WTC11 (cell line): Measurements from ENCODE around the gene PTCHD4.

Source experiments
- FOXJ3 ChIP-seq: sonication (generic); formaldehyde crosslinking; IDR thresholded peaks from 2 replicates; pipeline ENCODE4 v1.9.0; 2021; ENCODE audit warnings: missing genetic modification reagents, mild to moderate bottlenecking, borderline replicate concordance
- TCF7 ChIP-seq: sonication (generic); formaldehyde crosslinking; IDR thresholded peaks from 2 replicates; pipeline ENCODE4 v1.8.0; 2022; ENCODE audit warnings: mild to moderate bottlenecking, low read depth, missing genetic modification reagents, moderate library complexity
- ZBTB21 ChIP-seq: sonication (generic); formaldehyde crosslinking; IDR thresholded peaks from 2 replicates; pipeline ENCODE4 v1.8.1; 2023; ENCODE audit warnings: mild to moderate bottlenecking, missing genetic modification reagents, borderline replicate concordance
- ZNF263 ChIP-seq: sonication (generic); formaldehyde crosslinking; IDR thresholded peaks from 2 replicates; pipeline ENCODE4 v1.8.1; 2022; ENCODE audit warnings: low read depth, mild to moderate bottlenecking, moderate library complexity, missing genetic modification reagents
- ZNF317 ChIP-seq: sonication (generic); formaldehyde crosslinking; IDR thresholded peaks from 2 replicates; pipeline ENCODE4 v1.8.1; 2023; ENCODE audit warnings: low read depth, mild to moderate bottlenecking, moderate library complexity, missing genetic modification reagents, borderline replicate concordance
- TF ChIP-seq, protein P1 (sequence below): fragments of 200-600 bp; IDR thresholded peaks from 2 replicates; pipeline ENCODE4 v1.8.0; 2022; ENCODE audit warnings: antibody characterized with exemption
- TF ChIP-seq, protein P2 (sequence below): sonication (generic); formaldehyde crosslinking; IDR thresholded peaks from 2 replicates; pipeline ENCODE4 v1.8.1; 2023; ENCODE audit warnings: mild to moderate bottlenecking, moderate library complexity, missing genetic modification reagents
- TF ChIP-seq, protein P3 (sequence below): sonication (generic); formaldehyde crosslinking; IDR thresholded peaks from 2 replicates; pipeline ENCODE4 v1.8.0; 2022; ENCODE audit warnings: mild to moderate bottlenecking, missing genetic modification reagents

DNA sequence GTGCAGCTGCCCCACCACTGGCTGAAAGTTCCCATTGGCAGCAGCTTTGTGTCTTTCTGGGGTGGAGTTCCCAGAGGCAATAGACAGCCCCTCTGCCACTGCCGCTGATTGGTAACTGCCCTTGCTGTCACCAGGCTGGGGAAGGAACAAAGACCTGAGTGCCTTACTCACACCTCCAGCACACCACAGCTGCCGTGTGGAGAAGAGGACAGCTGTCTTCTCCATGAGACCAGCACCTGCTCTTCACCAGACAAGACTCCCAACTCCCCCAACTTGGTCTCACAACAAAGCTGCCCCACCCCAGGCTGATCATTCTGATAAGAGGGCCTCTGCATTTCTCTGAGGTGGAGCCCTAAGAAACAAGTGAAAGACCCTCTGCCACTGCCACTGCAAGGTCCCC lies 39.7 kb upstream of the PTCHD4 start:
- TF ChIP-seq, protein P1, sequence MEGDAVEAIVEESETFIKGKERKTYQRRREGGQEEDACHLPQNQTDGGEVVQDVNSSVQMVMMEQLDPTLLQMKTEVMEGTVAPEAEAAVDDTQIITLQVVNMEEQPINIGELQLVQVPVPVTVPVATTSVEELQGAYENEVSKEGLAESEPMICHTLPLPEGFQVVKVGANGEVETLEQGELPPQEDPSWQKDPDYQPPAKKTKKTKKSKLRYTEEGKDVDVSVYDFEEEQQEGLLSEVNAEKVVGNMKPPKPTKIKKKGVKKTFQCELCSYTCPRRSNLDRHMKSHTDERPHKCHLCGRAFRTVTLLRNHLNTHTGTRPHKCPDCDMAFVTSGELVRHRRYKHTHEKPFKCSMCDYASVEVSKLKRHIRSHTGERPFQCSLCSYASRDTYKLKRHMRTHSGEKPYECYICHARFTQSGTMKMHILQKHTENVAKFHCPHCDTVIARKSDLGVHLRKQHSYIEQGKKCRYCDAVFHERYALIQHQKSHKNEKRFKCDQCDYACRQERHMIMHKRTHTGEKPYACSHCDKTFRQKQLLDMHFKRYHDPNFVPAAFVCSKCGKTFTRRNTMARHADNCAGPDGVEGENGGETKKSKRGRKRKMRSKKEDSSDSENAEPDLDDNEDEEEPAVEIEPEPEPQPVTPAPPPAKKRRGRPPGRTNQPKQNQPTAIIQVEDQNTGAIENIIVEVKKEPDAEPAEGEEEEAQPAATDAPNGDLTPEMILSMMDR: no peak
- no peak for TF ChIP-seq FOXJ3
- TF ChIP-seq, protein P2, sequence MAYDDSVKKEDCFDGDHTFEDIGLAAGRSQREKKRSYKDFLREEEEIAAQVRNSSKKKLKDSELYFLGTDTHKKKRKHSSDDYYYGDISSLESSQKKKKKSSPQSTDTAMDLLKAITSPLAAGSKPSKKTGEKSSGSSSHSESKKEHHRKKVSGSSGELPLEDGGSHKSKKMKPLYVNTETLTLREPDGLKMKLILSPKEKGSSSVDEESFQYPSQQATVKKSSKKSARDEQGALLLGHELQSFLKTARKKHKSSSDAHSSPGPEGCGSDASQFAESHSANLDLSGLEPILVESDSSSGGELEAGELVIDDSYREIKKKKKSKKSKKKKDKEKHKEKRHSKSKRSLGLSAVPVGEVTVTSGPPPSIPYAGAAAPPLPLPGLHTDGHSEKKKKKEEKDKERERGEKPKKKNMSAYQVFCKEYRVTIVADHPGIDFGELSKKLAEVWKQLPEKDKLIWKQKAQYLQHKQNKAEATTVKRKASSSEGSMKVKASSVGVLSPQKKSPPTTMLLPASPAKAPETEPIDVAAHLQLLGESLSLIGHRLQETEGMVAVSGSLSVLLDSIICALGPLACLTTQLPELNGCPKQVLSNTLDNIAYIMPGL (CRISPR knock-in tag): no peak
- TF ChIP-seq, protein P3, sequence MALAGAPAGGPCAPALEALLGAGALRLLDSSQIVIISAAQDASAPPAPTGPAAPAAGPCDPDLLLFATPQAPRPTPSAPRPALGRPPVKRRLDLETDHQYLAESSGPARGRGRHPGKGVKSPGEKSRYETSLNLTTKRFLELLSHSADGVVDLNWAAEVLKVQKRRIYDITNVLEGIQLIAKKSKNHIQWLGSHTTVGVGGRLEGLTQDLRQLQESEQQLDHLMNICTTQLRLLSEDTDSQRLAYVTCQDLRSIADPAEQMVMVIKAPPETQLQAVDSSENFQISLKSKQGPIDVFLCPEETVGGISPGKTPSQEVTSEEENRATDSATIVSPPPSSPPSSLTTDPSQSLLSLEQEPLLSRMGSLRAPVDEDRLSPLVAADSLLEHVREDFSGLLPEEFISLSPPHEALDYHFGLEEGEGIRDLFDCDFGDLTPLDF (CRISPR knock-in tag): no peak
- no peak for TF ChIP-seq ZBTB21 (CRISPR knock-in tag)
- no peak for TF ChIP-seq ZNF263
- no peak for TF ChIP-seq ZNF317 (CRISPR knock-in tag)
- no peak for TF ChIP-seq TCF7 (CRISPR knock-in tag)
